ENCODE measurements around the gene MXD4.
"Not testable (repeated sequence)": the region's sequence is repeated elsewhere in the genome, so short reads cannot be mapped to it uniquely, and the experiment has no call there.

Gene MXD4

DNA sequence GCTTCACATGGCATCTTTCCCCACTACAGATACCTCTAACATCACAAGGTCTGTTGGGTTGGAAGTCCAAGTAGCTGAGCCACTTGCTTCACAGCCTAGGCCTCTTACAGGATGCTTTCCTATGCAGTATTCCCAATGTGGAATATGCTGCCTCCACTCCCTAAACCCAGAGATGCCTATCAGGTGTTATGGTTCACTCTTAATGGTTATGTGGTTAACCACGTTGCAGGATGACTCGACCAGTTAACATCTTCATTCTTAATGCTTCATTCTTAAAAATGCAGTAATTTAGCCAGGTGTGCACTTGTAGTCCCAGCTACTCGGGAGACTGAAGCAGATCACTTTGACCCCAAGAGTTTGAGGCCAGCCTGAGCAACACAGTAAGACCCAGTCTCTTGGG, 44.2 kb downstream of the MXD4 start:
- no peak for DNase-seq

DNA sequence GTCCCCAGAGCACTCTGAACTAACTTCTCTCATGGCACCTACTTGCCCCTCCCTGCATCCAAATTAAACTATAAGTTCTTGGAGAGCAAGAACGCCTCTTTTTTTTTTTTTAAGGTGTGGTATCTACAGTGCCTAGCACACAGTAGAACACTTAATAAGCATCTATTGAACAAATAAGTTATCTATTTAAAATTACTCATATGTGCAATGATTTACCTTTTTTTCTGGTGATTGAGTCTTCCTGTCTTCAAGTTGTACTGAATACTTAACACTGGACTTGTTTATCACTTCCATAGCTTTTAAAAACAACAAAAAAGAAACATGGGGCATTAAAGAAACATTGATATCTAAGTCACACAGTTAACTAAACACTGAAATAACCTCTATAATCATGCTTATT, 49.1 kb downstream of the MXD4 start:
- no peak for DNase-seq

DNA sequence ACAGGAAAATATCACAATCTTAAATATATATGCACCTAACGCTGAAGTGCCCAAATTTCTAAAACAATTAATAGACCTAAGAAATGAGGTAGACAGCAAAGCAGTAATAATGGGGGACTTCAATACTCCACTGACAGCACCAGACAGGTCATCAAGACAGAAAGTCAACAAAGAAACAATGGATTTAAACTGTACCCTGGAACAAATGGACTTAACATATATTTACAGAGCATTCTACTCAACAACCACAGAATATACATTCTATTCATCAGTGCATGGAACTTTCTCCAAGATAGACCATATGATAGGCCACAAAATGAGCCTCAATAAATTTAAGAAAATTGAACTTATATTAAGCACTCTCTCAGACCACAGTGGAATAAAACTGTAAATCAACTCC, 59.1 kb downstream of the MXD4 start:
- DNase-seq, result not testable (repeated sequence)
